WTC11 (cell line): ENCODE results near the gene NFS1.

Experiments
- ARID4B ChIP-seq: sonication (generic); formaldehyde crosslinking; IDR thresholded peaks from 2 replicates; pipeline ENCODE4 v1.8.0; 2023; ENCODE audit warnings: missing genetic modification reagents, mild to moderate bottlenecking, borderline replicate concordance
- CREB1 ChIP-seq: sonication (generic); formaldehyde crosslinking; IDR thresholded peaks from 2 replicates; pipeline ENCODE4 v1.8.0; 2023; ENCODE audit warnings: mild to moderate bottlenecking, missing genetic modification reagents
- CTCF ChIP-seq: fragments of 200-600 bp; IDR thresholded peaks from 2 replicates; pipeline ENCODE4 v1.8.0; 2022; ENCODE audit warnings: antibody characterized with exemption
- E2F5 ChIP-seq: sonication (generic); formaldehyde crosslinking; IDR thresholded peaks from 2 replicates; pipeline ENCODE4 v1.8.1; 2022; ENCODE audit warnings: mild to moderate bottlenecking, moderate library complexity, missing genetic modification reagents
- ETV6 ChIP-seq: sonication (generic); formaldehyde crosslinking; IDR thresholded peaks from 2 replicates; pipeline ENCODE4 v1.8.1; 2022; ENCODE audit warnings: mild to moderate bottlenecking, missing genetic modification reagents
- IRF1 ChIP-seq: sonication (generic); formaldehyde crosslinking; IDR thresholded peaks from 2 replicates; pipeline ENCODE4 v1.8.0; 2023; ENCODE audit warnings: missing genetic modification reagents
- IRF2 ChIP-seq: sonication (generic); formaldehyde crosslinking; IDR thresholded peaks from 2 replicates; pipeline ENCODE4 v1.8.0; 2022; ENCODE audit warnings: low read depth, missing genetic modification reagents, borderline replicate concordance
- MAX ChIP-seq: sonication (generic); formaldehyde crosslinking; IDR thresholded peaks from 2 replicates; pipeline ENCODE4 v1.8.0; 2022; ENCODE audit warnings: mild to moderate bottlenecking, missing genetic modification reagents
- NFYB ChIP-seq: sonication (generic); formaldehyde crosslinking; conservative IDR thresholded peaks from 2 replicates; pipeline ENCODE4 v1.8.0; 2022; ENCODE audit warnings: low read depth, missing genetic modification reagents
- TEAD4 ChIP-seq: sonication (generic); formaldehyde crosslinking; IDR thresholded peaks from 2 replicates; pipeline ENCODE4 v1.8.0; 2022; ENCODE audit warnings: mild to moderate bottlenecking, missing genetic modification reagents
- USF2 ChIP-seq: sonication (generic); formaldehyde crosslinking; IDR thresholded peaks from 2 replicates; pipeline ENCODE4 v1.8.1; 2023; ENCODE audit warnings: mild to moderate bottlenecking, missing genetic modification reagents, moderate library complexity
- ZNF232 ChIP-seq: sonication (generic); formaldehyde crosslinking; IDR thresholded peaks from 2 replicates; pipeline ENCODE4 v1.8.0; 2022; ENCODE audit warnings: mild to moderate bottlenecking, missing genetic modification reagents
- ZNF263 ChIP-seq: sonication (generic); formaldehyde crosslinking; IDR thresholded peaks from 2 replicates; pipeline ENCODE4 v1.8.1; 2022; ENCODE audit warnings: low read depth, mild to moderate bottlenecking, moderate library complexity, missing genetic modification reagents

GRCh38 chr20:35651958-35652357 is 47.2 kb downstream of the NFS1 start:
- TF ChIP-seq NFYB (CRISPR knock-in tag), result no peak
- TF ChIP-seq E2F5 (CRISPR knock-in tag), result no peak
- TF ChIP-seq CTCF, result no peak
- TF ChIP-seq ARID4B (CRISPR knock-in tag), result no peak
- no peak for TF ChIP-seq IRF2 (CRISPR knock-in tag)
- TF ChIP-seq MAX (CRISPR knock-in tag), result no peak
- no peak for TF ChIP-seq CREB1 (CRISPR knock-in tag)
- no peak for TF ChIP-seq USF2 (CRISPR knock-in tag)
- no peak for TF ChIP-seq IRF1 (CRISPR knock-in tag)
- TF ChIP-seq ETV6 (CRISPR knock-in tag), result no peak
- no peak for TF ChIP-seq TEAD4 (CRISPR knock-in tag)
- TF ChIP-seq ZNF263 (CRISPR knock-in tag), result no peak
- TF ChIP-seq ZNF232 (CRISPR knock-in tag), result no peak
